Neural cell (in vitro differentiated cells): ENCODE data around the gene IFNA16. TPM values are rescaled to one million over a fixed set of nuclear protein-coding genes. Genes with fewer than 3 reads are reported as not detected.

Experiments
- H2AFZ ChIP-seq: fragments of 200-600, 300-800 bp; sonication (generic), shearing (Covaris generic); 2 replicates; pipeline ENCODE4 v1.6.0; 2014; ENCODE audit warnings: low read depth, mild to moderate bottlenecking, antibody characterized with exemption, low read length, moderate library complexity
- H3F3A ChIP-seq: fragments of 200-600 bp; shearing (Covaris generic); 2 replicates; pipeline ENCODE4 v1.6.1; 2016; ENCODE audit warnings: mild to moderate bottlenecking, moderate library complexity, mixed read lengths, antibody characterized with exemption, low read length; ENCODE audit not compliant: insufficient read depth, poor library complexity, severe bottlenecking
- H3K27ac ChIP-seq: fragments of 200-600, 300-800 bp; sonication (generic), shearing (Covaris generic); 2 replicates; pipeline ENCODE4 v1.5.1; 2014; ENCODE audit warnings: mild to moderate bottlenecking, low read length, moderate library complexity
- H3K27me3 ChIP-seq: fragments of 300-800, 200-600 bp; sonication (generic), shearing (Covaris generic); 2 replicates; pipeline ENCODE4 v1.6.0; 2014; ENCODE audit warnings: mild to moderate bottlenecking, low read depth, low read length, moderate library complexity; ENCODE audit not compliant: insufficient read depth
- H3K36me3 ChIP-seq: fragments of 300-800, 200-600 bp; sonication (generic), shearing (Covaris generic); 2 replicates; pipeline ENCODE4 v1.5.1; 2014; ENCODE audit warnings: mild to moderate bottlenecking, antibody characterized with exemption, low read length, moderate library complexity; ENCODE audit not compliant: insufficient read depth
- H3K4me2 ChIP-seq: fragments of 300-800, 200-600 bp; sonication (generic), shearing (Covaris generic); 2 replicates; pipeline ENCODE4 v1.6.0; 2014; ENCODE audit warnings: mild to moderate bottlenecking, low read length
- H3K4me3 ChIP-seq: fragments of 300-800, 200-600 bp; sonication (generic), shearing (Covaris generic); 2 replicates; pipeline ENCODE4 v1.5.1; 2014; ENCODE audit warnings: mild to moderate bottlenecking, low read length, moderate library complexity
- H3K79me2 ChIP-seq: fragments of 200-600 bp; shearing (Covaris generic); replicated peaks from 2 replicates; pipeline ENCODE4 v1.6.0; 2014; ENCODE audit warnings: mild to moderate bottlenecking, low read length, moderate library complexity; ENCODE audit not compliant: insufficient read depth
- H3K9ac ChIP-seq: fragments of 300-800, 200-600 bp; sonication (generic), shearing (Covaris generic); 2 replicates; pipeline ENCODE4 v1.6.1; 2016; ENCODE audit warnings: mild to moderate bottlenecking, low read length, mixed read lengths
- H3K9me2 ChIP-seq: fragments of 200-600 bp; shearing (Covaris generic); 2 replicates; pipeline ENCODE4 v1.6.1; 2016; ENCODE audit warnings: mild to moderate bottlenecking, low read length, mixed read lengths; ENCODE audit not compliant: insufficient read depth
- H3K9me3 ChIP-seq: fragments of 200-600, 300-800 bp; sonication (generic), shearing (Covaris generic); 2 replicates; pipeline ENCODE4 v1.6.1; 2016; ENCODE audit warnings: mild to moderate bottlenecking, mixed run types, low read length, moderate library complexity, mixed read lengths
- H4K20me1 ChIP-seq: fragments of 200-600 bp; shearing (Covaris generic); 2 replicates; pipeline ENCODE4 v1.6.1; 2016; ENCODE audit warnings: mild to moderate bottlenecking, mixed run types; ENCODE audit not compliant: insufficient read depth
- CTCF ChIP-seq: fragments of 450-650 bp; IDR thresholded peaks from 2 replicates; pipeline ENCODE4 v1.5.1; 2014; ENCODE audit warnings: antibody characterized with exemption, mild to moderate bottlenecking, moderate library complexity; ENCODE audit not compliant: poor library complexity, severe bottlenecking
- EP300 ChIP-seq: fragments of 450-650 bp; conservative IDR thresholded peaks from 2 replicates; pipeline ENCODE4 v1.6.1; 2014; ENCODE audit warnings: antibody characterized with exemption, mild to moderate bottlenecking, moderate library complexity; ENCODE audit not compliant: poor library complexity, severe bottlenecking
- EZH2 ChIP-seq: fragments of 200-600, 300-800 bp; shearing (Covaris generic), sonication (generic); IDR thresholded peaks from 2 replicates; pipeline ENCODE4 v1.6.1; 2014; ENCODE audit warnings: antibody characterized with exemption, low read length, borderline replicate concordance, mild to moderate bottlenecking; ENCODE audit not compliant: insufficient read depth, poor library complexity, severe bottlenecking
- MXI1 ChIP-seq: fragments of 450-650 bp; conservative IDR thresholded peaks from 2 replicates; pipeline ENCODE4 v1.6.1; 2014; ENCODE audit warnings: antibody characterized with exemption, mild to moderate bottlenecking; ENCODE audit not compliant: poor library complexity, severe bottlenecking
- POLR2AphosphoS5 ChIP-seq: IDR thresholded peaks from 2 replicates; pipeline ENCODE4 v1.6.1; 2012
- RAD21 ChIP-seq: fragments of 450-650 bp; conservative IDR thresholded peaks from 2 replicates; pipeline ENCODE4 v1.6.1; 2014; ENCODE audit warnings: antibody characterized with exemption, mild to moderate bottlenecking, moderate library complexity
- REST ChIP-seq: IDR thresholded peaks from 2 replicates; pipeline ENCODE4 v1.6.1; 2012; ENCODE audit warnings: borderline replicate concordance
- SMC3 ChIP-seq: fragments of 450-650 bp; conservative IDR thresholded peaks from 2 replicates; pipeline ENCODE4 v1.6.1; 2014; ENCODE audit warnings: antibody characterized with exemption, mild to moderate bottlenecking, moderate library complexity; ENCODE audit not compliant: poor library complexity
- TAF1 ChIP-seq: IDR thresholded peaks from 2 replicates; pipeline ENCODE4 v1.6.1; 2012; ENCODE audit warnings: low read depth
- polyA plus RNA-seq: library from polyadenylated mRNA; depleted of rRNA; stranded (reverse); fragments of >200 nt; gene quantifications from 2 replicates; pipeline ENCODE4 v1.2.3, GENCODE V29; 2014

Gene IFNA16
- polyA plus RNA-seq, 1 donor from 2014 or later: not detected

GRCh38 chr9:21174671-21175070 lies 42.4 kb downstream of the IFNA16 start:
- H3K9me2 ChIP-seq: no peaks in the 10 kb centered on the region
- H4K20me1 ChIP-seq: no peaks in the 10 kb centered on the region
- H3K27ac ChIP-seq: no peak overlapping the region
- TF ChIP-seq EZH2 (no peak), CTCF (no peak), EP300 (no peak), REST (no peak), TAF1 (no peak), SMC3 (no peak), MXI1 (no peak), POLR2AphosphoS5 (no peak)
- no peak overlapping the region for H3K9ac ChIP-seq
- no peaks in the 10 kb centered on the region for H3K79me2 ChIP-seq
- no peaks in the 10 kb centered on the region for H3K9me3 ChIP-seq
- H3F3A ChIP-seq: no peaks in the 10 kb centered on the region
- H3K27me3 ChIP-seq: no peaks in the 10 kb centered on the region
- H3K4me2 ChIP-seq: no peak overlapping the region
- no peak overlapping the region for H2AFZ ChIP-seq
- no peaks in the 10 kb centered on the region for H3K36me3 ChIP-seq
- H3K4me3 ChIP-seq: no peak overlapping the region

- Histone ChIP-seq H2AFZ (no peak overlapping the region), H3K4me2 (no peak overlapping the region), H3K9me2 (no peaks in the 10 kb centered on the region), H3K4me3 (no peak overlapping the region), H3K9me3 (no peaks in the 10 kb centered on the region), H3K36me3 (no peaks in the 10 kb centered on the region), H3K9ac (no peak overlapping the region), H3K27me3 (no peaks in the 10 kb centered on the region), H3F3A (no peaks in the 10 kb centered on the region), H3K79me2 (no peaks in the 10 kb centered on the region), H3K27ac (no peak overlapping the region), H4K20me1 (no peaks in the 10 kb centered on the region)
- TF ChIP-seq SMC3: no peak
- no peak for TF ChIP-seq CTCF
- TF ChIP-seq EZH2: no peak
- TF ChIP-seq RAD21: no peak
- TF ChIP-seq EP300: no peak
- TF ChIP-seq MXI1: no peak
- no peak for TF ChIP-seq POLR2AphosphoS5
- TF ChIP-seq REST: no peak
- TF ChIP-seq TAF1: no peak
Observed at GRCh38 chr9:21172156-21172555, 45.0 kb downstream of the IFNA16 start.
